Aorta (tissue), 5 donors: ENCODE measurements around the gene SORL1. TPM values are rescaled to one million over a fixed set of nuclear protein-coding genes. Genes with fewer than 3 reads are reported as not detected.

Source experiments
- ATAC-seq: fragments of 200-7000 bp; cut with Tn5 transposase; one replicate; pipeline ENCODE4 v1.9.1; 2022; ENCODE audit warnings: moderate library complexity; ENCODE audit not compliant: low FRiP score
- DNase-seq, 2 donors: peaks; one replicate each; pipeline ENCODE4 v3.0.0-alpha.2; 2020
- H3K27ac ChIP-seq, 2 donors: one replicate each; pipeline ENCODE4 v1.5.1; 2013; ENCODE audit warnings: low read length in 2 of 2, mild to moderate bottlenecking in 2 of 2, moderate library complexity in 2 of 2, control low read depth in 1 of 2, inconsistent platforms in 1 of 2, low read depth in 1 of 2
- H3K27me3 ChIP-seq, 2 donors: one replicate each; pipeline ENCODE4 v1.6.1; 2013; ENCODE audit warnings: control low read depth in 1 of 2, low read length in 1 of 2, mild to moderate bottlenecking in 1 of 2, moderate library complexity in 1 of 2; ENCODE audit not compliant: insufficient read depth in 2 of 2, control insufficient read depth in 1 of 2
- H3K36me3 ChIP-seq, 2 donors: one replicate each; pipeline ENCODE4 v1.6.1; 2013; ENCODE audit warnings: control low read depth in 1 of 2, low read length in 1 of 2, mild to moderate bottlenecking in 1 of 2; ENCODE audit not compliant: insufficient read depth in 2 of 2, control insufficient read depth in 1 of 2
- H3K4me1 ChIP-seq, 2 donors: one replicate each; pipeline ENCODE4 v1.6.1; 2013; ENCODE audit warnings: low read length in 2 of 2, control low read depth in 1 of 2, mild to moderate bottlenecking in 1 of 2, moderate library complexity in 1 of 2; ENCODE audit not compliant: insufficient read depth in 2 of 2, control insufficient read depth in 1 of 2
- H3K4me3 ChIP-seq, 2 donors: one replicate each; pipeline ENCODE4 v1.5.1; 2013; ENCODE audit warnings: low read length in 2 of 2, control low read depth in 1 of 2, mild to moderate bottlenecking in 1 of 2
- H3K9me3 ChIP-seq: one replicate; pipeline ENCODE4 v1.6.1; 2013; ENCODE audit warnings: mild to moderate bottlenecking, low read length; ENCODE audit not compliant: control insufficient read depth
- WGBS, 2 donors: extraction: QIAGEN DNeasy Blood & Tissue Kit; methylation state at CpG; one replicate each; pipeline ENCODE4 v1.1.7; 2013; 5-methylcytosine and 5-hydroxymethylcytosine counted together
- intact Hi-C, 2 donors: fragments of 100-400 bp; cut with DNase I; formaldehyde crosslinking; loops; one replicate each; pipeline versions ENCODE4 v1.14.2 to v1.15.0; 2022
- polyA plus RNA-seq, 2 donors: library from polyadenylated mRNA; stranded (reverse); fragments of 200-250 nt; gene quantifications; one replicate each; pipeline ENCODE4 v1.2.3, GENCODE V29; 2013
- total RNA-seq, 2 donors: library from RNA; stranded (reverse); fragmentation: NEBNext Ultra II Directional; extraction: Animal tissue kit (Norgen Biotek cat#: 25700); gene quantifications; one replicate each; pipeline ENCODE4 v1.2.1, GENCODE V29; 2021
- donor health status: healthy with polysubstance abuse.
- donor health status: Bipolar disorder and iron deficiency.
- donor health status: DM: no; HTN: no; CAD: no.
- donor health status: DM: no; HTN: no; CAD: no.
- donor health status: DM: yes; HTN: yes; CAD: no.

The SORL1 gene
- total and polyA plus RNA-seq, 4 donors = 0.79 to 37.2 (median 18.3) TPM

- no peak overlapping the region for H3K27ac ChIP-seq
- H3K27me3 ChIP-seq = no peaks in the 10 kb centered on the region
- ATAC-seq (no peak), DNase-seq (no peak)
- no peaks in the 10 kb centered on the region for H3K9me3 ChIP-seq
- no peak overlapping the region for H3K4me3 ChIP-seq
- intact Hi-C loops = no loop called here
- H3K36me3 ChIP-seq = peaks cover 1 to 4% of the 10 kb centered on the region in 2 donors
- 96 to 98% methylated on average over 7 of the region's 7 CpGs for WGBS, 2 donors
- no peaks in the 10 kb centered on the region for H3K4me1 ChIP-seq
Observed at GRCh38 chr11:121556937-121557336, 104.8 kb downstream of the SORL1 start.

- no peaks in the 10 kb centered on the region for H3K27me3 ChIP-seq
- no peak overlapping the region for H3K4me3 ChIP-seq
- 91 to 92% methylated on average over 8 of the region's 8 CpGs for WGBS, 2 donors
- no peaks in the 10 kb centered on the region for H3K9me3 ChIP-seq
- H3K27ac ChIP-seq = no peak overlapping the region
- H3K4me1 ChIP-seq = no peaks in the 10 kb centered on the region
- intact Hi-C loops = no loop called here
- DNase-seq (no peak), ATAC-seq (no peak)
- H3K36me3 ChIP-seq = peaks cover 1 to 4% of the 10 kb centered on the region in 2 donors
Observed at GRCh38 chr11:121557348-121557747, 105.2 kb downstream of the SORL1 start.

GRCh38 chr11:121559606-121560200 lies 107.6 kb downstream of the SORL1 start:
- Histone ChIP-seq H3K36me3 (peaks cover 1 to 4% of the 10 kb centered on the region in 2 donors), H3K4me3 (no peak overlapping the region), H3K9me3 (no peaks in the 10 kb centered on the region), H3K27ac (no peak overlapping the region), H3K27me3 (no peaks in the 10 kb centered on the region), H3K4me1 (peaks cover 0 to 3% of the 10 kb centered on the region in 2 donors)
- 96 to 98% methylated on average over 6 of the region's 6 CpGs for WGBS, 2 donors
- DNase-seq (no peak), ATAC-seq (no peak)
- intact Hi-C loops = no loop called here

GRCh38 chr11:121560236-121560635 lies 108.1 kb downstream of the SORL1 start:
- no peaks in the 10 kb centered on the region for H3K27me3 ChIP-seq
- H3K4me3 ChIP-seq = no peak overlapping the region
- ATAC-seq = no peak
- no peak for DNase-seq
- no peaks in the 10 kb centered on the region for H3K9me3 ChIP-seq
- H3K27ac ChIP-seq = no peak overlapping the region
- intact Hi-C loops = no loop called here
- H3K36me3 ChIP-seq = peaks cover 0 to 1% of the 10 kb centered on the region in 2 donors
- H3K4me1 ChIP-seq = peaks cover 0 to 3% of the 10 kb centered on the region in 2 donors

- no peak for ATAC-seq
- Histone ChIP-seq H3K9me3 (no peaks in the 10 kb centered on the region), H3K4me1 (peaks cover 0 to 3% of the 10 kb centered on the region in 2 donors), H3K4me3 (no peak overlapping the region), H3K27me3 (no peaks in the 10 kb centered on the region), H3K27ac (no peak overlapping the region), H3K36me3 (peaks cover 0 to 1% of the 10 kb centered on the region in 2 donors)
- WGBS, 2 donors = 87 to 88% methylated on average over 5 of the region's 5 CpGs
- intact Hi-C loops = no loop called here
- DNase-seq = no peak
Observed at GRCh38 chr11:121561240-121561639, 109.1 kb downstream of the SORL1 start.

GRCh38 chr11:121561716-121562115 lies 109.6 kb downstream of the SORL1 start:
- no peak overlapping the region for H3K27ac ChIP-seq
- peaks cover 0 to 3% of the 10 kb centered on the region in 2 donors for H3K4me1 ChIP-seq
- intact Hi-C loops = no loop called here
- ATAC-seq (no peak), DNase-seq (no peak)
- H3K4me3 ChIP-seq = no peak overlapping the region
- WGBS, 2 donors = 72 to 76% methylated on average over 5 of the region's 5 CpGs
- no peaks in the 10 kb centered on the region for H3K9me3 ChIP-seq
- H3K36me3 ChIP-seq = peaks cover 0 to 1% of the 10 kb centered on the region in 2 donors
- H3K27me3 ChIP-seq = no peaks in the 10 kb centered on the region

GRCh38 chr11:121563003-121563402 lies 110.9 kb downstream of the SORL1 start:
- no peak overlapping the region for H3K4me3 ChIP-seq
- DNase-seq = no peak
- no peaks in the 10 kb centered on the region for H3K27me3 ChIP-seq
- intact Hi-C loops = no loop called here
- WGBS, 2 donors = 88 to 90% methylated on average over 4 of the region's 4 CpGs
- H3K36me3 ChIP-seq = peaks cover 0 to 1% of the 10 kb centered on the region in 2 donors
- peaks cover 0 to 3% of the 10 kb centered on the region in 2 donors for H3K4me1 ChIP-seq
- ATAC-seq = no peak
- H3K27ac ChIP-seq = no peak overlapping the region
- no peaks in the 10 kb centered on the region for H3K9me3 ChIP-seq

GRCh38 chr11:121563900-121564822 lies 112.0 kb downstream of the SORL1 start:
- Histone ChIP-seq H3K27me3 (no peaks in the 10 kb centered on the region), H3K36me3 (peaks cover 0 to 1% of the 10 kb centered on the region in 2 donors), H3K4me3 (no peak overlapping the region), H3K27ac (no peak overlapping the region), H3K4me1 (peaks cover 0 to 3% of the 10 kb centered on the region in 2 donors), H3K9me3 (no peaks in the 10 kb centered on the region)
- intact Hi-C loops = no loop called here
- ATAC-seq (no peak), DNase-seq (no peak)
- 87 to 89% methylated on average over 8 of the region's 8 CpGs for WGBS, 2 donors
